ENCODE results near the gene ENPP7.

GRCh38 chr17:79721993-79722671 is 8.6 kb upstream of the ENPP7 start:
- TF ChIP-seq POLR2A (IDR thresholded peaks at IDR 0.05) (no peak), CTCF (IDR thresholded peaks at IDR 0.05) (no peak)

All from stomach (tissue), 4 donors.